Measurements from ENCODE around the gene C19orf47. TPM values are rescaled to one million over a fixed set of nuclear protein-coding genes. Genes with fewer than 3 reads are reported as not detected.

Gene C19orf47
- total RNA-seq, 1 experiment from 2014 or later = 21.2 TPM

GRCh38 chr19:40376286-40376862 lies 28.2 kb upstream of the C19orf47 start:
- H3K27me3 ChIP-seq (ENCODE audit: insufficient read depth, low read depth) = no peaks in the 10 kb centered on the region
- ChIA-PET CTCF (interaction anchor here (0.6 kb wide), 1 partner anchor 17 kb away, joined by 3 read pairs; no protein-coding TSS in a partner anchor), POLR2A (ENCODE audit: unreplicated experiment) (no interaction called here)
- TF ChIP-seq, protein P1, sequence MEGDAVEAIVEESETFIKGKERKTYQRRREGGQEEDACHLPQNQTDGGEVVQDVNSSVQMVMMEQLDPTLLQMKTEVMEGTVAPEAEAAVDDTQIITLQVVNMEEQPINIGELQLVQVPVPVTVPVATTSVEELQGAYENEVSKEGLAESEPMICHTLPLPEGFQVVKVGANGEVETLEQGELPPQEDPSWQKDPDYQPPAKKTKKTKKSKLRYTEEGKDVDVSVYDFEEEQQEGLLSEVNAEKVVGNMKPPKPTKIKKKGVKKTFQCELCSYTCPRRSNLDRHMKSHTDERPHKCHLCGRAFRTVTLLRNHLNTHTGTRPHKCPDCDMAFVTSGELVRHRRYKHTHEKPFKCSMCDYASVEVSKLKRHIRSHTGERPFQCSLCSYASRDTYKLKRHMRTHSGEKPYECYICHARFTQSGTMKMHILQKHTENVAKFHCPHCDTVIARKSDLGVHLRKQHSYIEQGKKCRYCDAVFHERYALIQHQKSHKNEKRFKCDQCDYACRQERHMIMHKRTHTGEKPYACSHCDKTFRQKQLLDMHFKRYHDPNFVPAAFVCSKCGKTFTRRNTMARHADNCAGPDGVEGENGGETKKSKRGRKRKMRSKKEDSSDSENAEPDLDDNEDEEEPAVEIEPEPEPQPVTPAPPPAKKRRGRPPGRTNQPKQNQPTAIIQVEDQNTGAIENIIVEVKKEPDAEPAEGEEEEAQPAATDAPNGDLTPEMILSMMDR (conservative IDR thresholded peaks at IDR 0.05) = no peak
- no peak for TF ChIP-seq EZH2 (IDR thresholded peaks at IDR 0.05; ENCODE audit: low read depth)
- intact Hi-C loops (cut with micrococcal nuclease; ENCODE audit: unreplicated experiment) = no loop called here
- no peak for DNase-seq
- no peaks in the 10 kb centered on the region for H3K9me3 ChIP-seq (ENCODE audit: insufficient read depth, low read depth)
- no peak overlapping the region for H2AFZ ChIP-seq
- H3K36me3 ChIP-seq (ENCODE audit: low read depth) = no peaks in the 10 kb centered on the region
- H3F3A ChIP-seq (ENCODE audit: insufficient read depth, low read depth) = no peaks in the 10 kb centered on the region
- no peaks in the 10 kb centered on the region for H3K4me1 ChIP-seq (replicated peaks; ENCODE audit: insufficient read depth)
- no peak overlapping the region for H3K27ac ChIP-seq
- BruUV-seq (replicated peaks) = no TSS peak
- H3K79me2 ChIP-seq (ENCODE audit: low read depth) = no peaks in the 10 kb centered on the region
- no peak overlapping the region for H3K4me3 ChIP-seq
- no peaks in the 10 kb centered on the region for H4K20me1 ChIP-seq (ENCODE audit: insufficient read depth)
- H3K4me2 ChIP-seq = no peak overlapping the region
- no peaks in the 10 kb centered on the region for H3K9me2 ChIP-seq (ENCODE audit: insufficient read depth)

DNA sequence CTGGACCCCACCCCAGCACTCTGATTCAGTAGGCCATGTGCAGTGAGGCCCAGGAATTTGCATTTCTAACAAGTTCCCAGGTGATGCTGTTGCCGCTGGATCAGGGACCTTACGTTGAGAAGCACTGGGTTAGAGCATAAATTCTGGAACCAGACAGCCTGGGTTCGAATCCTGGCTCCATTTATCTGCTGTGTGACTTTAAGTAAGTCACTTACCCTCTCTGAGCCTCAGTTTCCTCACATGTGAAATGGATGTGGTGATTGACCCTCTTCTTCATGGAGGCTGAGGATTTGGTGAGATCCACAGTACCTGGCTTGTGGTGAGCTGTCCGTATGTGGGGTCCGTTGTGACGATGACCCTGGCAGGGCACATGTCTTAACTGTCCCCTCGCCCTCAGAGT lies 25.9 kb upstream of the C19orf47 start:
- intact Hi-C loops (cut with micrococcal nuclease; ENCODE audit: unreplicated experiment) = no loop called here
- POLR2A ChIA-PET (ENCODE audit: unreplicated experiment) = interaction anchor here (0.6 kb wide), 1 partner anchor 1195 kb away, joined by 5 read pairs; no protein-coding TSS in a partner anchor

GRCh38 chr19:40371802-40372122 lies 23.6 kb upstream of the C19orf47 start:
- intact Hi-C loops (cut with micrococcal nuclease; ENCODE audit: unreplicated experiment) = no loop called here
- no peak for TF ChIP-seq EZH2 (IDR thresholded peaks at IDR 0.05; ENCODE audit: low read depth)
- TF ChIP-seq, protein P1 (conservative IDR thresholded peaks at IDR 0.05) = no peak
- no peak overlapping the region for H2AFZ ChIP-seq
- no peaks in the 10 kb centered on the region for H3K9me3 ChIP-seq (ENCODE audit: insufficient read depth, low read depth)
- BruUV-seq (replicated peaks) = no TSS peak
- no peaks in the 10 kb centered on the region for H3K79me2 ChIP-seq (ENCODE audit: low read depth)
- no peaks in the 10 kb centered on the region for H3K36me3 ChIP-seq (ENCODE audit: low read depth)
- H3K4me2 ChIP-seq = no peak overlapping the region
- H3K4me3 ChIP-seq = no peak overlapping the region
- H3K27ac ChIP-seq = no peak overlapping the region
- no peaks in the 10 kb centered on the region for H4K20me1 ChIP-seq (ENCODE audit: insufficient read depth)
- no peak for DNase-seq
- no peaks in the 10 kb centered on the region for H3K9me2 ChIP-seq (ENCODE audit: insufficient read depth)
- H3K27me3 ChIP-seq (ENCODE audit: insufficient read depth, low read depth) = no peaks in the 10 kb centered on the region
- no peaks in the 10 kb centered on the region for H3F3A ChIP-seq (ENCODE audit: insufficient read depth, low read depth)
- ChIA-PET CTCF (interaction anchor here (0.7 kb wide), 1 partner anchor 49 kb away, joined by 3 read pairs; no protein-coding TSS in a partner anchor), POLR2A (ENCODE audit: unreplicated experiment) (no interaction called here)
- H3K4me1 ChIP-seq (replicated peaks; ENCODE audit: insufficient read depth) = no peaks in the 10 kb centered on the region

More for the DNA sequence above, 25.9 kb upstream of the C19orf47 start:
- H3K4me1 ChIP-seq (replicated peaks; ENCODE audit: insufficient read depth) = no peaks in the 10 kb centered on the region
- no peak overlapping the region for H3K4me3 ChIP-seq
- H2AFZ ChIP-seq = no peak overlapping the region
- BruUV-seq (replicated peaks) = no TSS peak
- no peaks in the 10 kb centered on the region for H3K27me3 ChIP-seq (ENCODE audit: insufficient read depth, low read depth)
- no peaks in the 10 kb centered on the region for H3K79me2 ChIP-seq (ENCODE audit: low read depth)
- no peaks in the 10 kb centered on the region for H3F3A ChIP-seq (ENCODE audit: insufficient read depth, low read depth)
- no peaks in the 10 kb centered on the region for H3K36me3 ChIP-seq (ENCODE audit: low read depth)
- no peaks in the 10 kb centered on the region for H4K20me1 ChIP-seq (ENCODE audit: insufficient read depth)
- no peaks in the 10 kb centered on the region for H3K9me2 ChIP-seq (ENCODE audit: insufficient read depth)
- no peak overlapping the region for H3K27ac ChIP-seq
- no peak for DNase-seq
- CTCF ChIA-PET = no interaction called here
- TF ChIP-seq, protein P1 (conservative IDR thresholded peaks at IDR 0.05) = no peak
- no peak overlapping the region for H3K4me2 ChIP-seq
- H3K9me3 ChIP-seq (ENCODE audit: insufficient read depth, low read depth) = no peaks in the 10 kb centered on the region

Measured in PC-9 (cell line).